Activated naive CD8-positive, alpha-beta T cell treated with anti-CD3 and anti-CD28 coated beads, Interleukin-2, amount 50 U/mL, for 24 hours (primary cell): ENCODE results near the gene HTRA2.

Experiments used
- ATAC-seq: fragments of 150-1000 bp; cut with Tn5 transposase; one replicate; pipeline ENCODE4 v1.10.0; 2021
- DNase-seq: peaks from one replicate; pipeline ENCODE4 v3.0.0; 2021
- H3K27ac Mint-ChIP-seq: one replicate; pipeline ENCODE4 v1.8.0; 2021; ENCODE audit warnings: mild to moderate bottlenecking, mixed read lengths
- H3K27me3 Mint-ChIP-seq: one replicate; pipeline ENCODE4 v1.8.0; 2021; ENCODE audit warnings: mixed read lengths
- H3K36me3 Mint-ChIP-seq: one replicate; pipeline ENCODE4 v1.8.0; 2021; ENCODE audit warnings: low read depth, mixed read lengths
- H3K4me1 Mint-ChIP-seq: one replicate; pipeline ENCODE4 v1.8.0; 2021; ENCODE audit warnings: mixed read lengths
- H3K4me3 Mint-ChIP-seq: one replicate; pipeline ENCODE4 v1.8.0; 2021; ENCODE audit warnings: mild to moderate bottlenecking, moderate library complexity, mixed read lengths
- H3K9me3 Mint-ChIP-seq: one replicate; pipeline ENCODE4 v1.8.0; 2021; ENCODE audit warnings: mixed read lengths

HTRA2 gene

DNA sequence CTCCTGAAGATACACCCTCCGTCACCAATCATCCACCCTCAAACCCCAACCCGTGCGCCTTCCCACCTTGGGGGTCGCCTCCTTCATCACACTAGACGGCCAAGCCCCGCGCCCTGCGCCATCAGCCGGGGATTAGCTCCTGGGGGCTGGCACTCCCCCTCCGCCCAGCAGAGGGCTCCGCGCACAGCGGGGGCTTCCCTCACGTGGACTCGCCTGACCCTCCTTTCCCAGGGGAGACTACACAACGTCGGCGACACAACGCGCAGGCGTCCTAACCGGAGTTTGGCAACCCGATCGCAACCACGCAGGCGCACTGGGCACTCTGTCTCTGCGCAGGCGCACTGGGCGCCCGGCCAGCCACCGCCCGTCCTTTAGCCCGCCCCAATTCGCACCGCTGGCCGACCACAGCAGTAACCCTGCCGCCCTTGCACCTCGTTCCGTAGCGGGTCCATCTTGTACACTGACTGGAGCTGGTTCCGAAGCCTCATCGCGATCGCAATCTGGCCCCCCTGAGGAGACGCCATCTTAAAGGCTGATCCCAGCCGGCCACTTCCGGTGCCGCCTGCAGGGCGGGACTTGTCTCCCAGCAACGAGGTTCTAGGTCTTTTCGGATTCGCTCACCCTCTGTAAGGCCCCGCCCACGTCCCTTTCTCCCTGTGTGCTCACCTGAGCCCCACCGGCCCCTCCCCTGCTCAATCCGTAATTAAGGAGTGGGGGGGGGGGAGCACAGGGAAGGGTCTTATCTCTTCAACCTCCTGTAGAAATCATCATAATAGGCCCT lies 22.4 kb upstream of the HTRA2 start, which contains the start of gene PCGF1:
PCGF1 (minus strand) TSS at position 551 of the 781 bp plus-strand sequence; CDS start at position 524, 27 bp downstream.
- peak; percentile 88 for ATAC-seq
- Mint-ChIP-seq H3K36me3 (peaks cover 31% of the 10 kb centered on the region), H3K4me1 (peaks cover 58% of the 10 kb centered on the region), H3K4me3 (peak within 1 kb of the TSS; percentile 99), H3K9me3 (no peaks in the 10 kb centered on the region), H3K27me3 (peaks cover 52% of the 10 kb centered on the region), H3K27ac (peak within 1 kb of the TSS; percentile 100)
- DNase-seq, result peak; percentile 99

DNA sequence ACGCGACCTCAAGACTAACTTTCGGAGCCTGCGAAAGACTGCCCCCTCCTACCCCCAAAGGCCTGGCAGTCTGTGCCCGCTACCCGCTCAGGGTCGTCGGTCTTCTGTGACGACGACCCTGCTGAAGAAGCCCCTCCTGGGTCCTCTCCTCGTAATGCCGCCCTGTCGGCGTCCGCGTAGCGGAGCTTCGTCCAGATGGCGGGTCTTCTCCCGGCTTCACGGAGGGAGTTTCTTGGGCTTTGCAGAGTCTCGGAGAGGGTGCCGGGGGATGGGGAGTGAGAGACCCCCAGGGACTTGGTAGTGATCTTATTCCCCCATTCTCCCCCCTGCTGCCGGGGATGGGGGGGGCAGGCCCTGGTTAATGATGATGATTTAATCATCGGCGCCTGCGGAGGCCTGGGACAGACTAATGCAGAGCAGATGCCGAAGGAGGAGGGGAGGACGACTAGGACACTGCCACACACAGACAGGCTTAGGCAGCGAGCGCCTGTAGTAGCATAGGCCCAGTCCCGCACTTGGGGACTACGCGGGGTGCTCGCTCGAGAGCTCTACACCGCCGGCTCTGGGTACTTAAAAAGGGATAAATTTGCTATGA lies 21.7 kb upstream of the HTRA2 start:
- Mint-ChIP-seq H3K36me3 (peaks cover 31% of the 10 kb centered on the region), H3K27me3 (peaks cover 51% of the 10 kb centered on the region), H3K4me3 (peak overlapping the region; percentile 99), H3K27ac (peak overlapping the region; percentile 100), H3K9me3 (no peaks in the 10 kb centered on the region), H3K4me1 (peaks cover 53% of the 10 kb centered on the region)
- peak; percentile 20 for DNase-seq
- ATAC-seq, result no peak

DNA sequence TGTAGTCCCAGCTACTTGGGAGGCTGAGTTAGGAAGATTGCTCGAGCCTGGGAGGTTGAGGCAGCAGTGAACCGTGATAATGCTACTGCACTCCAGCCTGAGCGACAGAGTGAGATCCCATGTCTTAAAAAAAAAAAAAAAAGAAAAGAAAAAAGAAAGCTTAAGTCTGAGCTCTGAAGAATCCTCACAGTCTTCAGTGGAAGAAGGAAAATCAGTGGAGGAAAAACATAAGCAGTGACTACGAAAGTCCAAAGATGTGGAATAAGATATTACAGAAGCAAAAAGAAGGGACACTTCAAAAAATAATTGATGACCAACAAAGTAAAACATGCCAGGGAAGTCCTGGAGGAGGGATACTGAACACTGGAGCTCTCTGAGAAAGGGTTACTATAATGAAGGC lies 19.5 kb upstream of the HTRA2 start:
- Mint-ChIP-seq H3K4me3 (no peak overlapping the region), H3K4me1 (peaks cover 41% of the 10 kb centered on the region), H3K27me3 (peaks cover 49% of the 10 kb centered on the region), H3K27ac (no peak overlapping the region), H3K36me3 (peaks cover 19% of the 10 kb centered on the region), H3K9me3 (no peaks in the 10 kb centered on the region)
- DNase-seq (no peak), ATAC-seq (no peak)

DNA sequence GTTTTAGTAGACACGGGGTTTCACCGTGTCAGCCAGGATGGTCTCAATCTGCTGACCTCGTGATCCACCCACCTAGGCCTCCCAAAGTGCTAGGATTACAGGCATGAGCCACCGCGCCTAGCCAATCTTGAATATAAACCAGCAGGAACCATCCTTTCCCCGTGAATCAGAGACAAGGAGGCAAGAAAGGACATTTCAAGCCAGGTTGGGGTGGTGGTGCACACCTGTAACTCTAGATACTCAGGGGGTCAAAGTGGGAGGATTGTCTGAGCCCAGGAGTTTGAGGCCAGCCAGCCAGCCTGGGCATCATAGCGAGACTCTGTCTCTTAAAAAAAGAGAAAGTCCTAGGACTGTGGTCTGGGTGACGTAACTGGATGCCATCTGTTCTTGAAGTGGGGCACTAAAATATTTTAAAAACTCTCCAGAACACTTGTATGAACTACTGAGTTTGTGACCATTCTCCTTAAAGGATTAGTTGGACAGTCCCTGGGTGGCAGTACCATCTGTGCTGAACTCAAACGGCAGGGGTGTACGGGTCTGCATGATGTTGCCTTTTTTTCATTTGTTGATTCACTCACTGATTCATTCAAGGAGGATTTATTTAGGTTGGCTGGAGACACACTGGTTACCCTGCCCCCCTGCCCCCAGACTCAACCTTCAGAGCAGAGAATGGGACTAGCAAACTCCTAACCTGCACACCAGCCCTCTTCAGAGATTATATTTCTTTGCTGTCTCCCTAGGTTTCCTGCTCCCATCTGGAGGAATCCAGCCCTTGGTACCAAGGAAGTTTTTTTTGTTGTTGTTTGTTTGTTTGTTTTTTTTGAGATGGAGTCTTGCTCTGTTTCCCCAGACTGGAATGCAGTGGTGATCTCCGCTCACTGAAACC lies 18.4 kb upstream of the HTRA2 start:
- H3K27ac Mint-ChIP-seq, result no peak overlapping the region
- peaks cover 11% of the 10 kb centered on the region for H3K36me3 Mint-ChIP-seq
- ATAC-seq, result no peak
- no peak overlapping the region for H3K4me3 Mint-ChIP-seq
- no peaks in the 10 kb centered on the region for H3K9me3 Mint-ChIP-seq
- peaks cover 57% of the 10 kb centered on the region for H3K27me3 Mint-ChIP-seq
- H3K4me1 Mint-ChIP-seq, result peaks cover 41% of the 10 kb centered on the region
- no peak for DNase-seq

DNA sequence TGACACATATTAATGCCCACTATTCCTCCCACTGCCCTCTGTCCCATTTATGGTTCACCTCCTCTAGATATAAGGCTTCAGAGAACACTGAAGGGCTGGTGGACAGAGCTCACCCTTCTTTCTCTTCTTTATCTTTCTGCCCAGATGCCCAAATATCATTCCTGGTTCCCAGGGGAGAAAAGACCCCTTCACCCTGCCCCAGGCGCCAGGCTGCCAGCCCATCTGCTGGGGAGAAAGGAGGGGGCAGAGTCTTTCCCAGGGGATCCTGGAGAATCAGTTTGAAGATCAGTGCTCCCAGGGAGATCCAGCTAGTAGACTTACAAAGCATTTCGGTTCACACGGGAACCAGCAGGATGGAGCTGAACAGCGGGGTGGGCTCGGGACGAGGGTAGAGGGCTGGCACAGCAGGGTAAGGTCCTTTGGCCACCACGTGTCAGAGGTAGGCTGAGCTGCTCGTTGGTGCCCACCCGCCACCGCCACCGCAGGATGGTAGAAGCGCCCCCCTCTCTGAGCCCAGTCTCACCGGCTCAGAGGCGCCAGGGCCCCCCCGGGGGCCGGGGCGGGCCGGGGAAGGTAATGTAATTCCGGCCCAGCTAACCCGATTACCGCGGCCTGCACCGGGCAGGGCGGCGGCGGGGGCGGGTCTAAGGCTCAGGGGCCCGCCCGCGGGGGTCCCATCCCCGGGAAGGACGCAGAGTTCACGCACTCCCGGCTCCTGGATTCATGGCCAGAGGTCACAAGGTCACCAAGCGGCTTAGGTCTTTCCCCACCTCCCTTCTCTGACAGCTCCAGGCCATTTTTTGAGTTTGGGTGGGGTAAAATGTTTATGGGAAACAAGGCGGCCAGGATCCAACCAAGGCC lies 16.8 kb upstream of the HTRA2 start:
- Mint-ChIP-seq H3K27me3 (peaks cover 69% of the 10 kb centered on the region), H3K4me1 (peaks cover 31% of the 10 kb centered on the region), H3K9me3 (no peaks in the 10 kb centered on the region), H3K36me3 (peaks cover 8% of the 10 kb centered on the region), H3K4me3 (no peak overlapping the region), H3K27ac (no peak overlapping the region)
- no peak for ATAC-seq
- no peak for DNase-seq

DNA sequence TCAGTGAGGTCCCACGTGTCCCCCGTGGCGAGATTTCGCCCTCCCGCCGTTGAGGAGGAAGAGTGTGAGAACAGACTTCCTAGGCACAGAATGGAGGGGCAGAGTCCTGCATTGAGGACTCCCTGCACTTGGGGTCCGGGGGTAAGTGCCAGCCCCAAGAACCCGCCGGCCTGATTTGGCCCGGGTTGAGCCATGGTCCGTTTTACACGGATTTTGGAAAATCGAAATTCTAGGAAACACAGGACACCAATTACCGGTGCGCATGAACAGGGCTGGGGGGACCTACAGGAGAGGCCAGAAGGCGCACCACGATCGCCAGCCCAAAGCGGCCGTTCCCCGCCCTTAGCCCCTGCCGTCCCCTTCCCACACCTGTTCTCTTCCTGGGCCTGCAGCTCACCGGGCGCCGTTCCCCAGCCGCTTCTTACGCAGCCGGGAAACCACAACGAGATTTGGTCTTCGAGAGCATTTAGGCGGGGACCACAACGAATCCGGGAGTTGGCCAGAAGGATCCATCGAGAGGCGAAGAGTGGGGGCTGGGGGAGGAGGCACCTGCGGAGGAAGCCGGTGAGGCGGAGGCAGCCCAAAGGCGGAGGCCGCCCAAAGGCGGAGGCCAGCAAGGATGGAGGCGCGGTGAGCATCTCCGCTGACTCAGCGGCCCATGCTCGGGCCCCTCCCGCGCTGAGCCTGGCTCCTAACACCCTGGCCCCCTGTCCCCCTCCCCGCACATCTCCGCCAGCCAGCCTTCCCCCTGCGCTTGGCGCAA lies 15.9 kb upstream of the HTRA2 start:
- no peak overlapping the region for H3K27ac Mint-ChIP-seq
- H3K4me1 Mint-ChIP-seq, result peaks cover 24% of the 10 kb centered on the region
- peak; percentile 26 for DNase-seq

DNA sequence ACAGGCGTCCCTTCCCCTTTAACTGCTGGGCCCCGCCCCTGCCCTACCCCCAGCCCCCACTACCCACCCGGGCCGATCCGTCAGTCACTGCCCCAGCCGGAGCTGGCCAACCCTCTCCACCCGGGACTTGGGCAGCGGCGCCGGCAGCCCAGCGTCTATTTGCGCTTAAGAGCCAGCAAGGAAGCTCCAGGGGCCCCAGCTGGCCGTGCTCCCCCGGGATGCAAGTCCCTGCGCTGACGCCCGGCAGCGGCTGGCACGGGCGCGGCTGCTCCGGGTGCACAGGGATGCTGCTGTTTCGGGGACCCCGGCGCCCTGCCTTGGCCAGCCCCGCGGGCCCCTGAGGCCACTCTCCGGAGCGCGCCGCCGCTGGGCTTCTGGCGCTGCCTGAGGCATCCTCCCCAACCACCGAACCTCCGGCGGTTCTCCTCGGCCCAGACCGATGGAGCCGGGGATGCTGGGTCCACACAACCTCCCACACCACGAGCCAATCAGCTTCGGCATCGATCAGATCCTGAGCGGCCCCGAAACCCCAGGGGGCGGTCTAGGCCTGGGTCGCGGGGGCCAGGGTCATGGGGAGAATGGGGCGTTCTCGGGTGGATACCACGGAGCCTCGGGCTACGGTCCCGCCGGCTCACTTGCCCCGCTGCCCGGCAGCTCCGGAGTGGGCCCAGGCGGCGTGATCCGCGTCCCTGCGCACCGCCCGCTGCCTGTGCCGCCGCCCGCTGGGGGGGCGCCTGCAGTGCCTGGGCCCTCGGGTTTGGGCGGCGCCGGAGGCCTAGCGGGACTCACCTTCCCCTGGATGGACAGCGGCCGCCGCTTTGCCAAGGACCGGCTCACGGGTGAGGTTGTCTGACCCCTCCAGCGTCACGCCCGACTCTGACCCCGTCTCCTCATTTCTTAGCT lies 15.1 kb upstream of the HTRA2 start, which contains the start of gene TLX2:
TLX2 (plus strand) TSS at position 83 of the 903 bp plus-strand sequence; CDS start at position 440, 357 bp downstream.
- ATAC-seq, result peak; percentile 13
- Mint-ChIP-seq H3K4me1 (peaks cover 24% of the 10 kb centered on the region), H3K27ac (no peak within 1 kb of the TSS), H3K27me3 (peaks cover 79% of the 10 kb centered on the region), H3K4me3 (peak within 1 kb of the TSS; percentile 59), H3K9me3 (no peaks in the 10 kb centered on the region), H3K36me3 (peaks cover 8% of the 10 kb centered on the region)
- no peak for DNase-seq

More for the DNA sequence above, 15.9 kb upstream of the HTRA2 start:
- H3K27me3 Mint-ChIP-seq, result peaks cover 76% of the 10 kb centered on the region
- no peaks in the 10 kb centered on the region for H3K9me3 Mint-ChIP-seq
- H3K4me3 Mint-ChIP-seq, result no peak overlapping the region
- peaks cover 8% of the 10 kb centered on the region for H3K36me3 Mint-ChIP-seq
- peak; percentile 7 for ATAC-seq

DNA sequence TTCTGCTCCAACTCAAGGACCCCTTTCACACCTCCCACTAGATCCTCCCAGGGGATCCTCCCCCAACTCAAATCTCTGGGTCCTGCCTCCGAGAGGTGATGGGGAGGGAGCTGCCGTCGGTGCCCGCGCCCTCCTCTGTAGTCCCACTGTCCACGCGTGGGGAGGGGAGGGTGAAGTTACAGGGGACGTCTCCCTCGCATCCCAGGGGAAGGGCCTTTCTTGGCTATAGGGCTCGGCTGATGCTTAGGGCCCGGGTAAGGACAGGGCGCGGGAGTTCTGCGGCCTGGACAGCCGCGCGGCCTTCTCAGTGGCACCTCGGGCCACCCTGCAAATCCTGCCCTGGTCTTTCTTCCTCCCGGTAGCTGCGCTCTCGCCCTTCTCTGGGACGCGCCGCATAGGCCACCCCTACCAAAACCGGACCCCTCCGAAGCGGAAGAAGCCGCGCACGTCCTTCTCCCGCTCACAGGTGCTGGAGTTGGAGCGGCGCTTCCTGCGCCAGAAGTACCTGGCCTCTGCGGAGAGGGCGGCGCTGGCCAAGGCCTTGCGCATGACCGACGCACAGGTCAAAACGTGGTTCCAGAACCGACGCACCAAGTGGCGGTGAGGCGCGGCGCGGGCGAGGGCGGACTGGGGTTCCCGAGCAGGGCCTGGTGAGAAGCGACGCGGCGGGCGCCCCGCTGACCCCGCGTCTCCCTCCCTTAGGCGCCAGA lies 14.3 kb upstream of the HTRA2 start:
- DNase-seq (peak; percentile 20), ATAC-seq (no peak)
- Mint-ChIP-seq H3K4me3 (peak overlapping the region; percentile 59), H3K4me1 (peaks cover 23% of the 10 kb centered on the region), H3K9me3 (no peaks in the 10 kb centered on the region), H3K36me3 (peaks cover 8% of the 10 kb centered on the region), H3K27me3 (peaks cover 82% of the 10 kb centered on the region), H3K27ac (no peak overlapping the region)

DNA sequence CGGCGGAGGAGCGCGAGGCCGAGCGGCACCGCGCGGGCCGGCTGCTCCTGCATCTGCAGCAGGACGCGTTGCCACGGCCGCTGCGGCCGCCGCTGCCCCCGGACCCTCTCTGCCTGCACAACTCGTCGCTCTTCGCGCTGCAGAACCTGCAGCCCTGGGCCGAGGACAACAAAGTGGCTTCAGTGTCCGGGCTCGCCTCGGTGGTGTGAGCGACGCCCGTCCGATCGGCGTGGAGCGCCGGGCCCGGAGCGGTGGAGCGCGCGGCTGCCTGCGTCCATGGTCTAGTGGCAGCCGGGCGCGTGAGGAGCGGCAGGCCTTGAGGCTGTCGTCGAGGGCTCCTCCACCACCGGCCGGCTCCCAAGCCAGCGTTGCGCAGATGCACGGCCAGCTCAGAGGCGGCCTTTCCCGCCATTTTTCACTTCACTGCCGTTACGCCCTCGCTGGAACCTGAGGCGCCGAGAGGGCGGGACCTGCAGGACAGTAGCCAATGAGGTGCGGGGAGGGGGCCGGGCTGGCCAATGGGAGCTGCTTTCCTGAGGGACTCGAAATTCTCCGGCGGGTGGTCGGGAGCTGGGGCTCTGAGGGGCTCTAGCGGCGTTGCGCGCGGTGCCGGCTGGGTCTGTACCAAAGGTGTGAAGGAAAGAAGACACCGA lies 13.6 kb upstream of the HTRA2 start:
- Mint-ChIP-seq H3K27ac (no peak overlapping the region), H3K27me3 (peaks cover 78% of the 10 kb centered on the region), H3K9me3 (no peaks in the 10 kb centered on the region), H3K4me3 (peak overlapping the region; percentile 51), H3K4me1 (peaks cover 20% of the 10 kb centered on the region), H3K36me3 (peaks cover 8% of the 10 kb centered on the region)
- ATAC-seq (peak; percentile 59), DNase-seq (peak; percentile 73)

DNA sequence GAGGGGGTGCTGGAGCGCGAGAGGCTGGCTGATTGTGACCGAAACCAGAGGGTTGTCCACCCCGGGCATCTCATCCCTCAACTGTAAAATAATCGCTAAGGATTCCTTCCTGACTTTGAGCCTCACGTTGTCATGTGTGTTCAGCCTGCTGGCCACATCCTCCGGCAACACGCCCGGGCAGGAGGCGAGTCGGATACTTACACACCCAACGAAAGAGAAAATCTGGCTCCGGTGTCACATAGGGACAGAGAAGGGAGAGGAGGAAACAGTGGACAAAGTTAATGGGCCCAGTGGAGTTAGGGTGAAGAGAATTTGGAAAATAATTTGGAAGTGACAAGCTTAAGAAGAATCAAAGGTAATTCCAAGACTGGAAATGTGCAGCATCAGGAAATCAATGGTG lies 13.1 kb upstream of the HTRA2 start:
- Mint-ChIP-seq H3K36me3 (peaks cover 8% of the 10 kb centered on the region), H3K27ac (no peak overlapping the region), H3K9me3 (no peaks in the 10 kb centered on the region), H3K27me3 (peaks cover 73% of the 10 kb centered on the region), H3K4me1 (peaks cover 20% of the 10 kb centered on the region), H3K4me3 (peak overlapping the region; percentile 51)
- DNase-seq (no peak), ATAC-seq (no peak)

DNA sequence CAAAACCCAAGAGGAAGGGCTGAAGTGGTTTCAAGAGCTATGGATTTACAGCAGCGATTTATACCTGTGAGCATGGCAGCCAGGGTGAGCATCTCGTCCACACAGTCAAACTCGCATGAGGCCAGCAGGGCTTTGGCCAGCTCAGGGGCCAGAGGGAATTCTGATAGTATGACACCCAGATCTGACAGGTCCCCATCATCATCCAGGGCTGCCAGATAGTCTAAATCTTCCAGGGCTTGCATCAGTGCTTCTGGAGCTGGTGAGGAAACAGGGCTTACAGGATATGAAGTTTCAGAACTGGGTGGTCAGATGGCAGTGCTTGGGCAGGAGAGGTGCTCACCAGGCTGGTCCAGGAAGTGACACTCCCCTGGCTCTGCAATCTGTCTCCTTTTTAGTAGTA lies 7.2 kb upstream of the HTRA2 start:
- DNase-seq (no peak), ATAC-seq (no peak)
- Mint-ChIP-seq H3K36me3 (peaks cover 19% of the 10 kb centered on the region), H3K4me3 (no peak overlapping the region), H3K9me3 (no peaks in the 10 kb centered on the region), H3K27ac (no peak overlapping the region), H3K27me3 (peaks cover 29% of the 10 kb centered on the region), H3K4me1 (peaks cover 14% of the 10 kb centered on the region)

DNA sequence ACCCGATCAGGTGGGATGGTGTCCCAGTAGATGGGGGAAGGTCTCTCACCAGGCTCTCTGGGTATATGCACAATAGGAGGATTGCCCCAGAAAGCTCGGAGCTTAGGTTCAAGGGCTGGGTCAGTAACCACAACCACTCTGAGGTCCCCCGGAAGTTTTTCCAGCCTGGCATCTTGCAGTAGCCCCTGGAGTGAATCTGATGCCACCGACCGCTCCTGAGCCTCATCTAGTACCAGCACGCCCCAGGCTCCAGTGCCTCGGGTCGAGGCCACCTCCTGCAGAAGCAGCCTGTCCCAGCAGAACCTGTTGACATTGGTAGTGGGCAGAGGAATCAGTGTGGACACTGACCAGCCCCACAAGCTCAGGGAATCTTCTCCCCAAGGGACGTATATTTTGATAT lies 5.7 kb upstream of the HTRA2 start:
- Mint-ChIP-seq H3K36me3 (peaks cover 34% of the 10 kb centered on the region), H3K4me3 (no peak overlapping the region), H3K4me1 (peaks cover 27% of the 10 kb centered on the region), H3K27ac (no peak overlapping the region), H3K27me3 (peaks cover 15% of the 10 kb centered on the region), H3K9me3 (no peaks in the 10 kb centered on the region)
- ATAC-seq (no peak), DNase-seq (no peak)
